Nucleus accumbens (tissue), 56 donors: Measurements from ENCODE around the gene SPTLC3.

Experiments used
- DNase-seq, 56 donors: peaks; one replicate each; lab custom pipeline; 2025; lab: John Stamatoyannopoulos, UW

The SPTLC3 gene

DNA sequence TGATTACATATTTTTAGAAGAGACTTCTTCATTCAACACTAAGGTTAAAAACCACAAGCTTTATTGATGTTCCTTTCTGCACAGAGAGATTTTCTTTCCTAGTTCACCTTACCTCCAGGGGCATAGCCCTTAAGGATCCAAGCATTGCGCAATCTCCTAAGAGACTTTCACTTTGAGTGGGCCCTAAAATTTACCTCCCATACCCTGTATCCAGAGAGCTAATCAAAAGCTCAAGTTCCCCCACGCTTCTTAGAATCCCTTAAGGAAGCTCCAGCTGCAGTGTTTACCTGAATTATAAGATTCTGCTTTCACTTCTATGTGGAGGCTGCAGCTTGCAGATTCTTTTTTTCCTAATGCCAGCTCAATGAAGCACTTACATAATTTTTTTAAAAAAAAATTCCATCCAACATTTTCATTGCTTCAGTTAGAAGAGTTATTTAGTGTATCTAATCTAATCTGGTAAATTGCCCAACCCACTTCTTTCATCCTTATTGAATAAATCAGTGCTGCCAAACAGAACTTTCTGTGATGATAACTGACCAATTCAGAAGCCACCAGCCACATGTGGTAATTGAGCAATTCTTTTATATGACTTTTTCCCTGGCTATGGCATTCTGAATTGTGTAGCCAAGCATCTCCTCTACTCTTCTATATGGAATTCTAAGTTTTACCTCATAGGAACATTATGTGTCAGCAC lies 24.6 kb upstream of the SPTLC3 start:
- DNase-seq, result peak in 2 of 56 donors; percentile 12 to 17

DNA sequence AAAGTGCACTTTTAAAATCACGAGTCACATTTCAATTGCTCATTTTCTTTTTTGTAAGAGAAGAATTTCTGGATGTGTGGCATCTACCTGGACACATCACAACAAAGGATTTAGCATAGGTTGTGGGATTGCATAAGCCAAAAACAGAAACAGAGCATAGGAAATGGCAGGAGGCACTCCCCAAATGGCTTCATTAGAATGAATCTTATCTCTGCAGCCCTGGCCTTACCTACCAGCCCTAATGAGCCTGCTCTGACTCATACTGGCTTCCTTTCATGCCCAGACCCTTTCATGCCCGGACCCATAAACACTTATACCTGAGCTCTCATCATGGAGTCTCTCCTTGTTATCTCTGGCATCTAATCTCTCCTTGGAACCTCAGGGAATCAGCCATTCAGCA lies 23.9 kb upstream of the SPTLC3 start:
- DNase-seq, result no peak

DNA sequence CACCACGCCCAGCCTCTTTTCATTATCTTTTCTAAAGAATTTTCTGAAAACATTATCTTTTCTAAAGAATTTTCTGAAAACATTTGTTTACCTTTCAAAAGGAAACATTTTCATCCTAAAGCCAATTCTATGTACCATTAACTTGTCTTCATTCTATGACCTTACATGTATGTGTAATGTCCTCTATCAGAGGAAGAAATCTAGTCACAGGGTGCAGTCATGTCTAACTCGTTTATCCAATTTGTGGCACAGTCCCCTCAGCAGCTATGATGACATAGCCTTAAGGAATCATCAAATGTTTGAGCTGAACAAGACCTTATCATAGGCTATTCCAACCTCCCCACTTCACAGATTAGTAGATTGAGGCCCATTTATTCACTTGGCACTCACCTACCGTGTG lies 21.5 kb upstream of the SPTLC3 start:
- no peak for DNase-seq

DNA sequence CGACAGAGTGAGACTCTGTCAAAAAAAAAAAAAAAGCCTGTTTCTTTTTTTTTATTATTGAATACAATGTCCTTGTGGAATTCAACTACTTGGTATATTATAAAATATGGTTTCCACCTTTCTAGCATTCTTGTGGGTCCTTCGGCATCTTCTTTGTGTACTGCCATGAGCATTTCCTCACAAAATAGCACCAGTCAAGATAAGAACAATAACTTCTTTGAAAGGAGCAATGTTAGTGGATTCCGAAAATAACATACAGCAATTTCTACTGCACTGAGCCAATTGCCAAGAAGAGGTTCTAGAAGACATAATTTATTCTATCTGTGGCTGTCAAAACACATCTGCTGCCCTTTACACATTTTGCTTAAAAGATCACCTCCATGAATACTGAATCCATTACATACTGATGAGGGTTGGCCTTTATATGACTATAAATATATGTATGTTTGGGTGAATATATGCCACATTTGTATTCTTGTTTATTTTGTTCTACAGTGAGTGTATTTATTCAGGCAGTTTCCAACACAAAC lies 19.1 kb upstream of the SPTLC3 start:
- DNase-seq, result no peak

DNA sequence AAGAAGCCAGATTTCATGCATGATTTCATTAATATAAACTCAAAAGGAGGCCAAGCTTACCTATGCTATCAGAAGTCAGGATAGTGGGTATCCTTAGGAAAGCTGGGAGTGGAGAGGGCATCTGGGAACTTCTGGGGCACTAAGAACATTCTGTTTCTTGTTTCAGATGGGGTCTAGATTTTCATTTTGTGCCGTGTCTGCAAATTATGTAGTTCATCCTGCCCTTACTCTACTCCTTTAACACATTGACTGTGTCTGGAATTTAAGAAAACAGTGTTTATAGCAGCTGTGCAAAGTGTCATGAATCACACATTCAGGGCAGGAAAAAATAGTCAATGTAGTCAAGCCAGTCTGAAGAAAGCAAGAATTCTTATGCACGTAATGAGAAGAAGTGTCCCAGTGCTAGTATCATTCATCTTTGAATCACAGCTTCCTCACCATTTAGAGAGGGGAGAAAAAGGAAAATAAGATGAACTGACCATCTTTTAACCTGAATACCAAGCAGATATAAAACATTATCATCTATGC lies 11.6 kb upstream of the SPTLC3 start:
- DNase-seq, result no peak

DNA sequence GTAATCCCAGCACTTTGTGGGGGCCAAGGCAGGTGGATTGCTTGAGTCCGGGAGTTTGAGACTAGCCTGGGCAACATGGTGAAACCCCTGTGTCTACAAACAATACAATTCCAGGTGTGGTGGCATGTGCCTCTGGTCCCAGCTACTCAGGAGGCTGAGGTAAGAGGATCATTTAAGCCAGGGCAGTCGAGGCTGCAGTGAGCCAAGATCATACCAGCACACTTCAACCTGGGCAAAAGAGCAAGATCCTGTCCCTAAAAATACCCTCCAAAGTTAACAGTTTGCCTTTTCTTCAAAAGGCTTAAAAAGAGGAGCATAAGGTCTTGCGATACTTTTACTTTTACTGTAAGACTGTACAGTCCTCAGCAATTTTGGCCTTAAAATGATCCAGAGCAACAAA lies 10.7 kb upstream of the SPTLC3 start:
- DNase-seq, result no peak

DNA sequence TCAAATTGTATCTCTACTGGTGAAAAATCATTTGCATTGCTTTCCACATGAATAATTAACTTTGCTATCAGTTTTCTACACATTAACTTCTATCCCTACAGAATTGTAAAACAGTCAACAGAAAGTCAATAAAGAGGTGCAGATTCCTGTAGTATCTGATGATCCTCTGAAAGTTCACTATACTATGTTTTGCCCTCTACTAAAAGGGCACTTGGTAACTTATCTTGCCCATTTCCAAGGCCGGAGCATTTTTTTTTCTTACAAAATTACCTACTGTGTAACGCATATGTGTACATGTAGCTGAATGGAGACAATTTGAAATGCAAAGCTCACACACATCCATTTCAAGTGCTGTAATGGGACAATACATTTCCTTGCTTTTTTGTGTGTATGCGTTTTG lies 9.6 kb upstream of the SPTLC3 start:
- DNase-seq, result no peak

DNA sequence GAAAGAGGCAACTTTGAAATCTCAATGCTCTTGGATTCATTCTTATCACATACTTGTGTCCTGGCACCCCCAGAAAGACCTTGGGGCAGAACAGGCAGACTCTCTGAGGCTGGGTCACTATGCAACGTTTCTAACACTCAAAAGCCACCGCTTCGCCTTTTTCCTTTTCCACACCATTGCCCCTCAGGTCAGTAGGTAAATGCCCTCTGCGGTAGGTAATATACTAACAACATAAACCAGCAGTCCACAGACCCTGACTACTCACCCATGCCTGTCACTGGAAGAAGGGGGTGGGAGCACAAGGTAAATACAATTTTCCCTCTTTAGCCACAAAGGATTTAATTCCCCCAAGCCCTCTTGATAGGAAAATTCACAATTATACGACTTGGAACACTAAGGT lies 6.5 kb upstream of the SPTLC3 start:
- DNase-seq, result no peak

DNA sequence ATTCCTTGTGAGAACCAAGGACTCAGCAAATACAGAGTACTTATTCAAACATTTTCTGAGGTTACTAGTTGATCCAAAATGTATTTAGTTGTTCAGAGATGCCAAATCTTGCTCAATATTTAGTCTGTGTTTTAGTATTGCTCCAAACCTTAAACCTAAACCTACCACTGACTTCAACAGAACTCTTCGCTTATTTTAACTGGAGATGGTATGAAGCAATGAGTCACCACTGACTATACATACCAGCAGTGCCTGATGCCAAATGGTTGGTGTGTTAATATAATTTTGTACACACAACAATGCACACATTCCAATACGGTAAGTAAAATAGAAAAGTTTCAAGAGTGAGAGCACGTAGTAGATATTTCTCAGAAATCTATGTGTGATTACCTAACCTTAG lies 1.9 kb upstream of the SPTLC3 start:
- DNase-seq, result no peak

DNA sequence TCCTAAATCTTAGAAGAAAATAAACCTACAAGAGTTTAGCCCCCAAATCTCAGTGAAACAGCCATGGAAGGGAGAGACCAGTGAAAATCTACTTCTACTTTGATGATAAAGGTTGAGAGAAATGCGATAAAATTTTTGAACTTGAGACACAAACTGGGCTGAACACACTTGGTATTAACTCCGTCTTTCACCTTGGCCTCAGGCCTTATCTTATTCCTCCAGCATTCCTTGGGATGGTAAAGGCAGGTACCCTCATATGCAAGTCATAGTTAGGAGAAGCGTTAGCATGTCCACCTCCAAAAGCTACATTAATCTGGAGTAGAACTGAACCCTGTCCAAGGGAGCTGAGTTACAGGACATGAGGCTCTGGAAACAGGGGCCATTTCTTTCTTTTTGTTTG lies 1.2 kb upstream of the SPTLC3 start:
- DNase-seq, result no peak

DNA sequence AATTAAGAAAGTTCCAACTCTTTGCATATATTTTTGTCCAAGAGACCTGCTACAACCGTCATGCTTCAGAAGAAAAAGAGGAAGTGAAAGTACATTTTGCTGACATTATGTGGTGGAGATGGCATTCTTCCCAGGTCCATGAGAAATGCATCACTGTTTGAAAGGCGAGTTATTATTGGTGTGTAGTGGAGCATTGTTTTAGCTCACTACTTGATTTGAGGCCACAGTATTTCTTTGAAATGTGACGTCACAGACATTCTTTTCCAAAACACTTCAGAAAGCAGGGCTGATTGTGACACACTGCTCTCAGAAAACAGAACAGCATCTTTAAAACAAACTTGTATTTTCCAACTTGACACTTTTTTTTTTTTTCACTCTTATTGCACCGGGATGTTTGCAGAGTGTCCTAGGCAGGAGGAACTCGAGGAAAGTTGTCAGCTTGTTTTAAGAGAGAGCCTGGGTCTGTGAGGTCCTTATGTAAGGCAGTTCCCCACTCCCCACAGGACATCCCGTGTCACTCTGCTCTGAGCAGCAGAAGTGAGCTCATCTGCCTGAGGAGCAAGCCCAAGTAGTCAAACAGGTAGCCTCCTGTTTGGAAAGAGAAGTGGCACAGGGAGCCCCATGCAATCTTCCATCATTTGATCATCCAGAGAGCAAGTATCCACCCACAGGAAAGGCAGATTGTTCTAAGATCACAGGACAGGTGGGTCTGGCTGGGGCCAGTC lies 1.1 kb downstream of the SPTLC3 start:
- peak in 5 of 56 donors; percentile 5 to 17 (median 10) for DNase-seq

DNA sequence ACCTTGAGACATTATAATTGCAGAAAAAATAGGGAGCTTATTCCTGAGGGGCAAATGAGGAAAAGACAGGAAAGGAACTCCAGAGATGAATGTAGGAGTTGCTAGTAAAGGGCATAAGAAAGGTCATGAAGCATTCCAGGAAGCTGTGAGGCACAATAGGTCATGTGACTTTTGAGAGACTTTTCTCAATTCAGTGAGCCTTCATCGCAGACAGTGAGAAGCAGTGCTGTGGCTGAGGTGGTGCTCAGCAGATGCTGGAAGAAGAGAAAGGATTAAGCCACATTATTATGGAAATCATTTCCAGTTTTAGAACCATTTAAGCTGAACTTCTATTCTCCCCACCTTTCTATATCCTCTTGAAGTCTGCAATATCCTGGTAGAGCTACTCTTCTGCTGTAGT lies 4.1 kb downstream of the SPTLC3 start:
- no peak for DNase-seq

DNA sequence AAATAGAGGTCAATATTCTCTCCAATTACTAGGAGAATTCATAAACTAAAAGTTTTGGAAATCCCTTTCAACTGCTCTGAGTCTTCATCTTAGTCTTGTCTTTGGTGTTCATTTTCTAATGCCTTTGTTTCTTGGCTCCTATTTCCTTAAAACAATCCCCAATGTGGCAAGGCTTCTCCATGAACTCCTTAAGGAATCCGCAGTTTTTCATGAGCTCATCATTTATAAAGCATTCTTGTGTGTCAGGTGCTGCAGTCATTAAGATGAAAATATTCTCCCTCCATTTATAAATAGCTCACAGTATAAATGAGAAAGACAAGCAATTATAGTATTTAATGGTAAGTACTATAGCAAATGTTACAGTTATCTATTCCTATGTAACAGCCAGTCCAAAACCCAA lies 4.6 kb downstream of the SPTLC3 start:
- DNase-seq, result no peak

DNA sequence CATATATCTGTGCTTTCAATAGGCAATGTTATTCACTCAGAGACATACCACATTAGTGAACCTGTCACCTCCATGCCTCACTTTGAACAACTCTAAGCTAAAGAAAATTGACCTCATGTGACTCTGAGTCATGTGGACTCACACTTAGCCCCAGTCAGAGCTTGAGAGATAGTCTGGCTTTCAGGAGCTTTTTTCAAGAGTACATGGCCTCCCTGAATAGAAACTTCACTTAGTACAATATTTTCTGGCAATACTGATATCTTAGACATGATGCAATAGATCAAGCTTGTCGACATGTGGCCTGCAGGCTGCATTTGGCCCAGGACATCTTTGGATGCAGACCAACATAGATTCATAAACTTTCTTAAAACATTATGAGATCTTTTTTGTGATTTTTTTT lies 8.5 kb downstream of the SPTLC3 start:
- DNase-seq, result no peak

DNA sequence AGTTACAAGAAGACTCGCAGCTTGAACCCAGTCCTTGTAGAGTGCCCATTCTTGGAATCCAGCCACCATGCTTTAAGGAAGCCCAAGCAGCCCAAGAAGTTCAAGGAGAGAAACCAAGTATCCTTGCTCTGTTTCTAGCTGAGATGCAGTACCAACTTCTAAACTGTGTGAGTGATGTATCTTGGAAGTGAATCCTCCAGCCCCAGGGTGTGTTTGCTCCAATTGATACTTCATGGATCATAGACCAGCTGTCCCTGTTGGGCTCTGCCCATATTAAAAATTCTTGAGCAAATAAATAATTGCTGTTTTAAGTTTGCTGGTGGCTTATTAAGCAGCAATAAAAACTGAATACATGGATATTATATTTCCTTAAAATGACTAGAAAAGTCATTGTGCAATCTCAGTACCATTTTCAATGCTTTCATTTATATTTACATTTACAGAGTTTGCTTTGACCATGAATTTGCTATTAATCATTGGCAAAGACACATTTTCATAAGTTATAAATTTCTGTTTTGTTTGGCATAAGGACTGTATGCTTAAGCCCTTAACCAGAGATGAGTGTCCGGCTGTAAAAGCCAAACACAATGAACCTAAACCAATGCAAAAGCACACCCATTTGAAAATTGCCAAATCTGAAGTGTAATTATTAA lies 9.2 kb downstream of the SPTLC3 start:
- no peak for DNase-seq

DNA sequence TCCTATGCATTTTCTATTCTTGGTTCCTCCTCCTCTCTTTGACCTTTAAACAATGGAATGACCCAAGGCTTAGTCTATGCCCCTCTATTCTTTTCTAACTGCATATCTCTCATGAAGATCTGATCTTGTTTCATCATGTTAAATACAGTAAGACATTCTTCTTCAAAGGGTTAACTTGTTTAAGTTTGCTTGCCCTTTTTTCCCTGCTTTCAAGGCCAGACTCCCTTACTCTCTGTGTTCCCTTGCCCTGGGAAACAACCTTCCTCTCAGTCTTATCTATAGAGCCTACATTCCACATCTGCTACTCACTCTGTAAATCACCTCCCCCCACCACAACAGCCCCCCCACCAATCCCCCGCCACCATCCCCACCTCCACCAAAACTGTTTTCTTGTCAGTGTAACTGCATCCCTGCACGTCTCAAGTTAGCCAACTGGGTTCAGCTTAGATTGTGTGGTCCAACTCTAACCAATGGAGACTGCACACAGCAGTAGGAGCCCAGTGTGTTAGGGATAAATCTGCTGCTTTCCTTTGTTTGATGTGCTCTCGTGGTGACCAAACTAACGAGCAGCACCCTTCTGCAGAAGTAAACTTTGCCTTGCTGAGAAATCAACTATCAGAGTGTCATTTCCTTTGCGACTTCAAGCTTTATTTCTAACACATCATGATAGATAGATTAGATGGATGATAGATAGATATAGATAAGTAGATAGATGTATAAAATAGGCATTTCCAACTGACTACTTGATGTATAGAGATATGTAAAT lies 12.6 kb downstream of the SPTLC3 start:
- no peak for DNase-seq

DNA sequence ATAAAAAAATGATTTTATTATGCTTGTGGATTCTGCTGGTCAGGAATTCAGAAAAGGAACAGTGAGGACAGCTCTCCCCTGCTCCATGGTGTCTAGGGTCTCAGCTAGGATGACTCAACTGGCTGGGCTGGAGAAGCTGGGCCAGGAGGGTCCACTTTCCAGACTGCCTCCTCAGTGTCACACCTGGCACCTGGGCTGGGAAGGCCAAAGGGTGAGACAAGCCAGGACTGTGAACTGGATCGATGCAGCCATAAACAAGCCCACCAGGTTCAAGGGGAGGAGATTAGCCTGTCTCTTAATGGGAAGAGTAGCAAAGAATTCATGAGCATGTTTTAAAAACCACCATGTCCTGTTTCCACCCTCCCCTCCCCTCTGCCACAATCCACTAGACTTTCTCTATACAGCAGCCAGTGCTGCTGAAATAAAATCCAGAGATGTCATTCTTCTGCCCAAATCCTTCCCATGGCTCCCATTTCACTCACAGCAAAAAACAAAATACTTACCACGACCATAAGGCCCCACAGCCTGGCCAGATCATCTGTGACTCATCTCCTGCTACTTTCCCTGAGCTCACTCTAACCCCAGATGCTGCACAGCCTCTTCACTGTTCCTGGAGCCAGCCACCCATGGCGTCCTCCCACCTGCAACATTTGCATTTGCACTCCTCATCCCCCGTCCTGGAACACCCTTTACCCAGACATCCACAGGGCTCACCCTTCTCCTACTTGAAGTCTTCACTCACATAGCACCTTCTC lies 13.8 kb downstream of the SPTLC3 start:
- peak in 22 of 56 donors; percentile 2 to 55 (median 23) for DNase-seq

DNA sequence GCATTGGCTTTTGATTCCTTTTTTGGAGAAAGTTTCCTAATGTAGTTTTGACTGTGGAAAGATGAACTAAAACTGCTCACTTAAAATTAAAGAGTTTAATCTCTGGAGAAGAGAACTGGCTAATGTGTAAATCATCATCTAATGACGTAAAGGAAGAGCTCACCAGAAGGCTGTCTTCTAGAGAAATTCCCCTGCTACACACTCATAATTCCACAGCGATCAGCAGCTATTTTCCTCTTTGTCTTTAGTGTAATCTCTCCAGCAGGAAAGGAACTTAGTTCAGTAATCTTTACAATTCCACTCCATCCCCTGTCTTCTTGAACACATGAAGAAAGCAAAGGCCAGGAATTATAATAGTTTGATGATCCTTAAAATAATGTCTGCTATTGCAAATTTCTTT lies 15.8 kb downstream of the SPTLC3 start:
- no peak for DNase-seq

DNA sequence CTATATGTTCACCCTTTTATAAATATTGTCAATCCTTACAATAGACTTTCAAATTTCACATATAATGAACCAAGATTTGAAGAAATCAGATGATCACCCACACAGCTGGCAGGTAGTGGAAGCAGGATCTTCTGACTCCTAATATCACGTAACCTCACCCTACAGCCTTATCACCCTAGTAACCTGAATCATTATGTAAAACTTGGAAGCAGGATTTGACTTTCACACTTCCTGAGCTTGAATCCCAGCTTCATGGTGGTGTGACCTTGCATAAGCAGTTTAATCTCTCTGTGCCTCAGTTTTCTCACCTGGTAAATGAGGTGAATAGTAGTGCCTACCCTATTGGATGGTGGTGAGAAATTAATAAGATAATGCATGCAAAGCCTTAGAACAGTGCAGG lies 16.4 kb downstream of the SPTLC3 start:
- no peak for DNase-seq

DNA sequence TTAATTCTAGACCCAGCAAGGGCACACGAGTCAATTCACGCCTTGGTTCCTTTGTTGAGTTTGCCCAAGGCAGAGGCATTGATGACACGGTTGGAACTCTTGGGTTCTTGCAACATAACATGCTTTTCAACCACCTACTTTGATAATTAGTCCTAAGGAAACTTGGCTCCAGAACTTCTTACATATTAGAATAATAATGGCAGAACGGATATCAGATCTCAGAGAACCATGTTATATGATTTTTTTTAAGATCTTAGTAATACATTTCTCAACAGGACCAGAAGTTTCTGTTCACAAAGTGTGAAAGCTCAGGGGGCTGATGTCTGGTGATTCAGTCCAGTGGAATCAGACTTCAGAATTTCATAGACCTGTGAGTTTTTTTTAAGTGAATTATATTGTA lies 19.2 kb downstream of the SPTLC3 start:
- DNase-seq, result no peak
